ENCODE data around the gene CORO6. TPM values are rescaled to one million over a fixed set of nuclear protein-coding genes. Genes with fewer than 3 reads are reported as not detected.
A peak's percentile ranks its signal among the peaks of the same experiment; 100 is the strongest.

CORO6 gene
- total and polyA plus RNA-seq, 2 of the 13 experiments (the other 11 are each of a cell fraction or from before 2014, with no cell fraction given): 0.42 to 0.82 TPM

GRCh38 chr17:29591146-29591736 is 31.5 kb downstream of the CORO6 start (continued):
- TF ChIP-seq PREB (CRISPR knock-in tag; IDR thresholded peaks at IDR 0.05) (no peak), PATZ1 (CRISPR knock-in tag; IDR thresholded peaks at IDR 0.05) (no peak), CREB1 (IDR thresholded peaks at IDR 0.05) (no peak), CREB1 (CRISPR knock-in tag; IDR thresholded peaks at IDR 0.05) (no peak), SOX6 (IDR thresholded peaks at IDR 0.05) (no peak), SOX6 (CRISPR knock-in tag; IDR thresholded peaks at IDR 0.05) (no peak), RNF219 (CRISPR knock-in tag; IDR thresholded peaks at IDR 0.05) (no peak), ZNF644 (CRISPR knock-in tag; IDR thresholded peaks at IDR 0.05; ENCODE audit: low read depth) (no peak), ELF1 (CRISPR knock-in tag; IDR thresholded peaks at IDR 0.05) (no peak), NR2F2 (IDR thresholded peaks at IDR 0.05; ENCODE audit: borderline replicate concordance, low read depth) (no peak), HNF1B (CRISPR knock-in tag; IDR thresholded peaks at IDR 0.05) (no peak), IKZF4 (CRISPR knock-in tag; IDR thresholded peaks at IDR 0.05; ENCODE audit: borderline replicate concordance, low read depth, not compliant biosample characterization) (no peak), JUNB (CRISPR knock-in tag; IDR thresholded peaks at IDR 0.05; ENCODE audit: borderline replicate concordance) (no peak), STAT5B (CRISPR knock-in tag; IDR thresholded peaks at IDR 0.05) (0 out of 2 replicates have a peak, but pooled peaks have one; percentile 37), POGK (CRISPR knock-in tag; conservative IDR thresholded peaks at IDR 0.05) (no peak), ZNF740 (CRISPR knock-in tag; IDR thresholded peaks at IDR 0.05) (no peak; the same call in 1 of the 2 replicates), CERS6 (CRISPR knock-in tag; IDR thresholded peaks at IDR 0.05) (no peak), NBN (conservative IDR thresholded peaks at IDR 0.05) (no peak), SRSF4 (IDR thresholded peaks at IDR 0.05; ENCODE audit: low read depth, low read length, poor library complexity, severe bottlenecking) (no peak), ZFYVE20 (CRISPR knock-in tag; IDR thresholded peaks at IDR 0.05; ENCODE audit: borderline replicate concordance, low read depth) (no peak)
